CD4-positive, alpha-beta T cell treated with Interleukin-21 for 1 hour (primary cell): ENCODE results near the gene TPRN.

Experiments used
- DNase-seq: peaks from one replicate; pipeline ENCODE4 v3.0.0-alpha.2; 2020

The TPRN gene

DNA sequence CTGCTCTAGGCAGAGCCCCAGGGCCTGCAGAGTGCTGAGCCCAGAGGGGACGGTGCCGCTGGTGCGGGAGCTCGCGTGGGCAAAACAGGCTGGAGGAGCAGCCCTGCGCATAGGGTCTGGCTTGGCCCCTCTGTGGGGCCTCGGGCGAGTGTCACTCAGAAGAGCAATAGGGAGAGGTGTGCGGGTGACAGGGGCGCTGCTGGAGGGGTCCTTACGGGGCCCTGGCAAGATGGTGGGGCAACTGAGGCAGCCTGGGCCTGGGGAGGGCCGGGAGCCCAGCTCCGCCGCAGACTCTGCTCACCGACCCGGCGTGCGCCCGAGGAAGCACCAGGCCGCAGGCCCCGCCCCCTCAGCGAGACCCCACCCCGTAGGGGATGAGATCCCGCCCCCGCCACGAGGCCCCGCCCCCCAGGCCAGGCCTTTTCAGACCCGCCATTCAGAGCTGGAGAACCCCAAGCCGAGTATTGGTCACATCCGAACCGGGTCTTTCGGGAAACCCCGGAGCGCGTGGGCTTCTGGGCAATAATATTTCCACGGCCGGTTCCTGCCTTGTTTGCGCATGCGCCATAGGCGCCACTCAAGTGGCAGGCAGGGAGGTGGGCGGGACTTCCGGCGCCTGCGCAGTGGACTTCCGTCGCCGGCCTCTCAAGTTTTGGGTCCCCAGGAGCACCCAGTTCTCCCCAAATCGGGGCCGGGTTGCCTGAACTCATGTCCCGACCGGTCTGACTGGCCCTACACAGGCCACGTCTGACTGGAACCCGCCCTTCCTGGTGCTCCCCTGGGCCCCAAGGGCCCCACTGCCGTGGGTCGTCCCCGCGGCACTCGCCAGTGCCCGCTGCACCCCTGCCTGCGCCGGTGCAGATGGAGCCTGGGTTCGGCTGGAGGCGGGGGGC lies 22.8 kb upstream of the TPRN start:
- peak; percentile 99 for DNase-seq

- no peak for DNase-seq
Observed at GRCh38 chr9:137222190-137223077, 21.9 kb upstream of the TPRN start, which contains the start of gene RNF208. TSS of gene RNF208 (minus strand) at chr9:137222240. CDS start at chr9:137221212, 1,028 bp downstream.

DNA sequence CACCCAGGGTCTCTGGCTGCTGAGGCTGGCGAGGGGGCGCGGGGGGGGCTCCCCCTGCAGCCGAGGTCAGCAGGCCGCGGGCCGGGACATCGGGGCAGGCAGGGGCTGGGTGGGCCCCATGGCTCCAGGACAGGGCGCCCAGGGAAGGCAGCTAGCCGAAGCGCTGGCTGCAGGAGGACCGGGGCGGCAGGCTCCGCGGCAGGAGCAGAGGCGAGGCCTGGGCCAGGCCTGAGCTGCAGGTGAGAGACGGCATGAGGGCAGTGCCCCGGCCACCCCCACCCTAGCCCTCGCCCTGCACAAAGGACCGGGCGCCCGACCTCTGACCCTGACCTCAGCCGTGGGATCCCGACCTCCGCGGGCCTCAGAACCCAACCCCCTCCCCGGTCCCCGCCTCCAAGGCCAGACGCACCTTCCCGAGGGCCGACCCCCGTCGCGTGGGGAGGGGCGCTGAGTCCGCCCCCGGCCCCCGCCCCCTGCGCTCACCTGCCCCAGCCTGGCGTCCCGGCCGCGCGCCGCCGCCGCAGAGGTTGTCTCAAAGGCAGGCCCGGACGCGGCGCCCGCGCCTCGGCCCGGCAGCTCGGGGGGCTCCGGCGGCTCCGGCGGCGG lies 21.1 kb upstream of the TPRN start:
- no peak for DNase-seq

DNA sequence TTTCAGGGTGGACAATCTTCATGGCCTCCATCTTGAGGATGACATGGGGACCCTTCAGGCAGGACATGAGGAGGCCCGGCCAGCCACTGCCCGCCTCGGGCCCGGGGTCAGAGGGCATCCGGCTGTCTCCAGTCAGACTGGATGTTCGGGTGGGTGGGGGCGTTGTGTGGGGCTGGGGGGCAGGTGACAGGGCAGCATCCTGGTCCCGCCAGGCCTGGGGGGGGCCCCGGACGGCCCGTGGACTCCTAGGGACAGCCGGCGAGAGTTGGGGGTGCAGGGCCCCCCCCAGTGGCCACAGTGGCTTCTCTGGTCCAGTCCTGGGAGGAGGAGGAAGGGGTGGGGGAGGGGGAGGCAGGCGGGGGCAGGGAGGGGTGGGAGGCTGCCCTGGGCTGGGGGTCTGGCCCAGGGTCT lies 20.6 kb upstream of the TPRN start:
- DNase-seq: no peak

- DNase-seq: no peak
Observed at GRCh38 chr9:137220317-137221094, 20.0 kb upstream of the TPRN start.

GRCh38 chr9:137219757-137220316 lies 19.3 kb upstream of the TPRN start:
- DNase-seq: no peak

DNA sequence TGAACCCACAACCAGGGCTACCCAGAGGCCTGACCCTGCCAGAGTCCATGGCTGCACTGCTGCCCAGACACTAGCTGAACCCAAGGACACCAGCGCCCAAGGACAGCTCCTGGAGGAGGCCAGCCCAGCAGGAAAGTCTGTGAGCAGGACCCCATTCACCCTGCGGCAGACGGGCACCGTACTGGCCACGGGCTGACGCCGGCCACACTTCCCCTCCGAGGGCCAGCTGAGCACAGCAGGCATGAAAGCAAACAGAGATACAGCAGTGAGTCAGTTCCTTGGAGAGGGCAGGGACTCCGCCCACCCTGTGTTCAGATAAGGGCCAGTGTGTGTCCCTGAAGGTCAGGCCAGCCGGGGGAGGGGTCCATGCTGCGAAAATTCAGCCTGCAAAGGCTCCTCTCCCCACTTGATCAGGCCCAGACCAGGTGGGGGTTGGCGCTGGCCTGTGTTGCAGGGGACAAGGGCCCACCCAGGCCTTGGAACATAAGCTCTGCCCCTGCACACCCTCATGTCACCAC lies 18.3 kb upstream of the TPRN start:
- DNase-seq: no peak

DNA sequence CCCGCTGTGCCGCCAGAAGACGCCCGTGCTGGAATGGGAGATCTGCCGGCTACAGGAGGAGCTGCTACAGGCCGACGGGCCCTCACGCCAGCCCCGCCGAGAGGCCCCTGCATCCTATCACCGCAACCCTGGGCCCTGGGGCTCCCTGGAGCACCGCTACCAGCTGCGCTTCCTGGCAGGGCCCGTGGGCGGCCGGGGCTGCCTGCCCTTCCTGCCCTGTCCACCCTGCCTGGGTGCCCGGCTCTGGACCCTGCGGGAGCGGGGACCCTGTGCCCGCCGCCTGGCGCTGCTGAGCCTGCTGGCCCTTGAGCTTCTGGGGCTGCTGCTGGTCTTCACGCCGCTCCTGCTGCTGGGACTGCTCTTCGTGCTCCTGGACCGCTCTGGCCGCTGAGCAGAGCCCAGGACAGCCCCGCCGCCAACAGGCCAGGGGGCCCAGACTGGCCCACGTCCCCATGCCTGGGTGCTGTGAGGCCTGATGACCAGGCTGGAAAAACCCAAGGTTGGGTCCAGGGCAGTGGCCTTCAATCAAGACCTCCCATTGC lies 17.7 kb upstream of the TPRN start:
- no peak for DNase-seq

- DNase-seq: no peak
Observed at GRCh38 chr9:137217276-137218211, 17.0 kb upstream of the TPRN start.

GRCh38 chr9:137216188-137216965 lies 15.8 kb upstream of the TPRN start:
- DNase-seq: no peak

DNA sequence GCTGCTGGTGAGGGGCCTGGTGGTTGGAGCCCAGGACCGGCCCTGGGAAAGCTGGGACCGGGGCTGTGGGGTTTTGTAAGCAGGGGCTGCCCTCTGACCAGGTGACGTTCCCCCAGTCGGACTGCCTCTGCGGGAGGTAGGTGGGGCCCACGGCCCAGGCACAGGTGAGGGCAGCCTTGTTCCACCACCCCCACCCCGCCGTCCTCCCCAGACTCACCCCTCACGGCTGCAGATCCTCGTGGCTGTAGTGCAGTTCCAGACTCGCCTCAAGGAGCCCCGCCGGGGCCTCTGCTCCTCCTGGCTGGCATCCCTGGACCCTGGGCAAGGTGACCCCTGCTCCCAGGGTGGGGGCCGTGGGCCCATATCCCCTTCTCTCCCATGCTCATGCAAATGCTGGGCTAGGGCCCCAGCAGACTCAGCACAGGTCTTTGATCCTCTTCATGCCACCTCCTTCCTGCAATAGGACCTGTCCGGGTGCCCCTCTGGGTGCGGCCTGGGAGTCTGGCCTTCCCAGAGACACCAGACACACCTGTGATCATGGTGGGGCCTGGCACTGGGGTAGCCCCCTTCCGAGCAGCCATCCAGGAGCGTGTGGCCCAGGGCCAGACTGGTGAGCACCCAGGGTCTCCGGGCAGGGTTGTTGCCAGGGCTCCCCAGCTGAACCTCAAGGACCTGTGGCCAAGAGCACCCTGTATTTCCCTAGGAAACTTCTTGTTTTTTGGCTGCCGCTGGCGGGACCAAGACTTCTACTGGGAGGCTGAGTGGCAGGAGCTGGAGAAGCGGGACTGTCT lies 14.8 kb upstream of the TPRN start:
- no peak for DNase-seq

- no peak for DNase-seq
Observed at GRCh38 chr9:137214620-137215019, 14.1 kb upstream of the TPRN start.

DNA sequence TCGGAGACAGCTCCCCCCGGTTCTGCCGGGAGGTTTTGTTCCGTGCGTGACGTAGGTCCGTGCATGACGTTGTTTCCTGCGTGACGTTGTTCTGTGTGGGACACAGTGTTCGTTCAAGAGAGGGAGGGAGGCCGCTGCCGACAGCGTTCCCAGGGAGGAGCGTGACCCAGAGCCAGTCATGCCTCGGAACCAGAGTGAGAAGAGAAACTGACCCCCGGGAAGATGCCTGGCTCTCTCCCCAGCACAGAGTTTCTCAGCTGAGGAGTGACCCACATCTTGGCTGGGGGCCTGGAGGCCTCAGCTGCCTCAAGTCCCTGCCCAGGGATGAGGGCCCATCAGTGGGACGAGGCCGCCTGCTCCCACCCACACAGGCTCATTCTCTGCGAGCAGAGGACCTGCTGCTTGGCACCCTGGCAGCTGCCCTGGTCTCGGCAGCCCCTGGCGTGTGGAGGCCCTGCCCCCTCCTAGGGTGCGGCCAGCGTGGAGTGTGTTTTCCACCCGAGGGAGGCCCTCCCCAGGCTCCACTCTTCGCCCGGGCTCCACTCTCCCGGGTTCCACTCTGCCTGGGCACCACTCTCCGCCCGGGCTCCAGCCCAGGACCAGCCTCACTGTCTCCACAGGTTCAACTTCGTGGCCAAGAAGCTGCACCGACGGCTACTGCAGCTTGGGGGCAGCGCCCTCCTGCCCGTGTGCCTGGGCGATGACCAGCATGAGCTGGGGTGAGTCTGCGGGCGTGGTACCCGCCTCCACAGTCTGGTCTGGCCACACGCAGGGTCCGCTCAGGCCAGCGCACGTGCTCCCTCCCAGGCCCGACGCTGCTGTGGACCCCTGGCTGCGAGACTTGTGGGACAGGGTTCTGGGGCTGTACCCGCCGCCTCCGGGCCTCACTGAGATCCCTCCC lies 12.9 kb upstream of the TPRN start:
- no peak for DNase-seq

GRCh38 chr9:137212520-137212919 lies 12.0 kb upstream of the TPRN start:
- DNase-seq: no peak

- DNase-seq: no peak
Observed at GRCh38 chr9:137211532-137211931, 11.0 kb upstream of the TPRN start.

GRCh38 chr9:137206602-137207001 lies 6.1 kb upstream of the TPRN start:
- DNase-seq: no peak
